ENCODE data around the gene CPSF3.

CPSF3 gene

GRCh38 chr2:9423100-9423921 lies at the start of gene CPSF3, which contains the start of gene ITGB1BP1:
Gene CPSF3 (plus strand): TSS chr2:9423654. CDS start chr2:9423774, 120 bp downstream.
Gene ITGB1BP1 (minus strand): TSS chr2:9423528. CDS start chr2:9418697, 4,831 bp downstream.
- ChIA-PET CTCF (interaction anchor here (0.6 to 1.1 kb wide), 3 partner anchors 52 to 576 kb away, joined by 3 read pairs; partner anchors contain the start of gene ASAP2), POLR2A (interaction anchor here (1.0 to 1.5 kb wide), 3 partner anchors 22 to 207 kb away, joined by 3 to 4 read pairs (median 4); partner anchors contain the start of genes ADAM17 and YWHAQ)
- no peak for TF ChIP-seq FOXA1 (IDR thresholded peaks at IDR 0.05)
- no peak for TF ChIP-seq NFRKB (IDR thresholded peaks at IDR 0.05)
- no peak for TF ChIP-seq TARDBP (IDR thresholded peaks at IDR 0.05)
- TF ChIP-seq ELF4 (IDR thresholded peaks at IDR 0.05): peak; percentile 35; the same call in 1 of the 2 replicates
- TF ChIP-seq SP1 (IDR thresholded peaks at IDR 0.05): no peak
- no peak for TF ChIP-seq BHLHE40 (IDR thresholded peaks at IDR 0.05; ENCODE audit: borderline replicate concordance)
- TF ChIP-seq ARNT (IDR thresholded peaks at IDR 0.05): no peak
- no peak for TF ChIP-seq CTBP1 (IDR thresholded peaks at IDR 0.05; ENCODE audit: borderline replicate concordance)
- TF ChIP-seq PKNOX1 (IDR thresholded peaks at IDR 0.05): peak; percentile 3; the same call in 1 of the 2 replicates
- TF ChIP-seq HDGF (IDR thresholded peaks at IDR 0.05; ENCODE audit: borderline replicate concordance): no peak
- no peak for TF ChIP-seq FOXK2 (IDR thresholded peaks at IDR 0.05)
- peak; percentile 62; the same call in 1 of the 2 replicates for TF ChIP-seq FOXM1 (IDR thresholded peaks at IDR 0.05; ENCODE audit: borderline replicate concordance)
- no peak for TF ChIP-seq LEF1 (IDR thresholded peaks at IDR 0.05; ENCODE audit: borderline replicate concordance)
- no peak for TF ChIP-seq SUZ12 (IDR thresholded peaks at IDR 0.05)
- no peak for TF ChIP-seq ZNF384 (IDR thresholded peaks at IDR 0.05)
- TF ChIP-seq L3MBTL2 (conservative IDR thresholded peaks at IDR 0.05): no peak
- peak; percentile 100 for DNase-seq (ENCODE audit: extremely low spot score)

DNA sequence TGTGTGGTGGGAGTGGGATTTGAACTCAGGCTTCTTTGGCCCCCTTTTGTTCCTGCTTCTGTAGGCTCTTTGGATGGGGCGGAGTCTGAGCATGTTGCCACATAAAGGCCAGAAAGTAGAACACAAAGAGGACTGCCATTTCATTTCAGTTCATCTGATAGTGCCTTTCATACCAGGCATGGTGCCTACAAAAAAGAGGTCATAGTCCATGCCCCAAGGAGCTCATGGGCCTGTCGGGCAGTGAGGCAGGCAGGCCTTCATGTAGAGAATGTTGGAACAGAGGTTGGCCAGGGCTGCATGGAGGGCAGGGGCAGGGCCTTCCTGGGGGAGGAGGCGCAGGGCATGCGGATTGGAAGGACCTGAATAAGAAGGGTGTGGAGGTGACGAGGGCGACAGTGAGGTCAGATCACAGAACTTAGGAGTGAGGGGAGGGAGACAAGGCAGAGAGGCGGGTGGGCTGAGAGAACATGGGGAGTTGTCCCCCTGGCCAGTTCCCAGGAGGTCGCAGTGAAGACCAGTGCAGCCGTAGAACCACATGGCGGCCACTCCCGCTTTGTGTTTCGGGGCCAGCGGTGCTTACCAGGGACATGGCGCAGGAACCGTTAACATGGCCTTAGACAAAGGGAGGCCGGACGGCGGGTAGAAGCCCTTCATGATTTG lies 49.3 kb upstream of the CPSF3 start:
- POLR2A ChIA-PET: no interaction called here

GRCh38 chr2:9375857-9376428 lies 47.5 kb upstream of the CPSF3 start:
- POLR2A ChIA-PET: interaction anchor here (0.5 kb wide), 1 partner anchor 11 kb away, joined by 3 read pairs; no protein-coding TSS in a partner anchor
- TF ChIP-seq ZNF384 (IDR thresholded peaks at IDR 0.05): no peak
- no peak for TF ChIP-seq CTBP1 (IDR thresholded peaks at IDR 0.05; ENCODE audit: borderline replicate concordance)
- TF ChIP-seq ARNT (IDR thresholded peaks at IDR 0.05): no peak
- no peak for TF ChIP-seq FOXK2 (IDR thresholded peaks at IDR 0.05)
- TF ChIP-seq BHLHE40 (IDR thresholded peaks at IDR 0.05; ENCODE audit: borderline replicate concordance): no peak
- no peak for TF ChIP-seq SP1 (IDR thresholded peaks at IDR 0.05)
- no peak for TF ChIP-seq NFRKB (IDR thresholded peaks at IDR 0.05)
- no peak for TF ChIP-seq FOXA1 (IDR thresholded peaks at IDR 0.05)
- TF ChIP-seq TARDBP (IDR thresholded peaks at IDR 0.05): no peak
- TF ChIP-seq L3MBTL2 (conservative IDR thresholded peaks at IDR 0.05): no peak
- no peak for TF ChIP-seq LEF1 (IDR thresholded peaks at IDR 0.05; ENCODE audit: borderline replicate concordance)
- no peak for TF ChIP-seq ELF4 (IDR thresholded peaks at IDR 0.05)
- no peak for TF ChIP-seq HDGF (IDR thresholded peaks at IDR 0.05; ENCODE audit: borderline replicate concordance)
- TF ChIP-seq FOXM1 (IDR thresholded peaks at IDR 0.05; ENCODE audit: borderline replicate concordance): no peak
- TF ChIP-seq SUZ12 (IDR thresholded peaks at IDR 0.05): no peak
- TF ChIP-seq PKNOX1 (IDR thresholded peaks at IDR 0.05): no peak
- no peak for DNase-seq (ENCODE audit: extremely low spot score)
- CTCF ChIA-PET: interaction anchor here (0.6 kb wide), 1 partner anchor 521 kb away, joined by 3 read pairs; no protein-coding TSS in a partner anchor

More for the DNA sequence above, 49.3 kb upstream of the CPSF3 start:
- TF ChIP-seq HDGF (IDR thresholded peaks at IDR 0.05; ENCODE audit: borderline replicate concordance) (no peak), FOXM1 (IDR thresholded peaks at IDR 0.05; ENCODE audit: borderline replicate concordance) (no peak), BHLHE40 (IDR thresholded peaks at IDR 0.05; ENCODE audit: borderline replicate concordance) (no peak), ZNF384 (IDR thresholded peaks at IDR 0.05) (no peak), PKNOX1 (IDR thresholded peaks at IDR 0.05) (no peak), L3MBTL2 (conservative IDR thresholded peaks at IDR 0.05) (no peak), SP1 (IDR thresholded peaks at IDR 0.05) (no peak), TARDBP (IDR thresholded peaks at IDR 0.05) (no peak), FOXA1 (IDR thresholded peaks at IDR 0.05) (no peak)
- CTCF ChIA-PET: no interaction called here
- DNase-seq (ENCODE audit: extremely low spot score): no peak

DNA sequence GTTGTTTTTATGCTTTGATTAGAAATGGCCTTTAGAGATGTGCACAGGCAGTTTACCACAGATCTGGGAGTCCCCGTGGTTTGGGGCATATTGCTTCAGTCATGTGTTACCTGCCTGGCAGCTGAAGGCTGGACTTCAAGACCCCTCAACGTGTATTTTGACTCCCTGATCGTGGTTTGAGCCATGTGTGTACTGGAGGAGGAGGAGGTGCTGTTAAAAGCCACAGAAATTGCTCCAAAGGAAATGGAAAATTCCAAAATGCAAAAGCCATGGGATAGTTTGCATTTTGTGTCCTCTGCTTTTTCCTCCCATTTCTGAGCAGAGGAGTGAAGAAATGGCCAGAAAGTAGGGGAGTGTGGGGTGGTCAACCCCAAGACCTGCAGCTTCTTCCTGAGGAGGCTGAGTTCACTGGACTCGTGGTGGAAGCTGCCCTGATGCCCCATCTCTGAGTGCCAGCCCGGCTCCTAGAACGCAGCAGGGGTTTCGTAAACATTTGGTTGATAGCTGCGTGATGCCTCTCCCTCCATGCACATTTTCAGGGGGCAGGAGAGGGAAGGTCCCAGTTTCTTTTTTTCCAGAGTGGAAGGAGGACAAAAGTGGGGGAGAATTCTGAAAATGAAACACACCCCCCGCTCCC lies 45.9 kb upstream of the CPSF3 start:
- POLR2A ChIA-PET: no interaction called here
- TF ChIP-seq TARDBP (IDR thresholded peaks at IDR 0.05): no peak
- TF ChIP-seq FOXK2 (IDR thresholded peaks at IDR 0.05): no peak
- no peak for TF ChIP-seq ZNF384 (IDR thresholded peaks at IDR 0.05)
- no peak for TF ChIP-seq ELF4 (IDR thresholded peaks at IDR 0.05)
- no peak for TF ChIP-seq SP1 (IDR thresholded peaks at IDR 0.05)
- no peak for TF ChIP-seq L3MBTL2 (conservative IDR thresholded peaks at IDR 0.05)
- TF ChIP-seq LEF1 (IDR thresholded peaks at IDR 0.05; ENCODE audit: borderline replicate concordance): no peak
- TF ChIP-seq PKNOX1 (IDR thresholded peaks at IDR 0.05): no peak
- no peak for TF ChIP-seq SUZ12 (IDR thresholded peaks at IDR 0.05)
- no peak for TF ChIP-seq NFRKB (IDR thresholded peaks at IDR 0.05)
- no peak for TF ChIP-seq HDGF (IDR thresholded peaks at IDR 0.05; ENCODE audit: borderline replicate concordance)
- no peak for TF ChIP-seq ARNT (IDR thresholded peaks at IDR 0.05)
- no peak for TF ChIP-seq FOXA1 (IDR thresholded peaks at IDR 0.05)
- TF ChIP-seq CTBP1 (IDR thresholded peaks at IDR 0.05; ENCODE audit: borderline replicate concordance): no peak
- no peak for TF ChIP-seq BHLHE40 (IDR thresholded peaks at IDR 0.05; ENCODE audit: borderline replicate concordance)
- TF ChIP-seq FOXM1 (IDR thresholded peaks at IDR 0.05; ENCODE audit: borderline replicate concordance): no peak
- DNase-seq (ENCODE audit: extremely low spot score): no peak
- CTCF ChIA-PET: no interaction called here

Measured in HEK293T (cell line).